Liver (tissue), 2 donors: Measurements from ENCODE around the gene MAP1S.

Experiments used
- TF ChIP-seq, protein P1 (sequence below): fragments of 150-350 bp; IDR thresholded peaks from 2 replicates; pipeline ENCODE4 v1.5.1; 2017; ENCODE audit warnings: improper control_type of control experiment, low read depth, low read length; ENCODE audit not compliant: missing input control
- TF ChIP-seq, protein P2 (sequence below): IDR thresholded peaks from 2 replicates; pipeline ENCODE4 v1.6.1; 2016; ENCODE audit warnings: antibody characterized with exemption, mild to moderate bottlenecking
- donor health status: healthy.

DNA sequence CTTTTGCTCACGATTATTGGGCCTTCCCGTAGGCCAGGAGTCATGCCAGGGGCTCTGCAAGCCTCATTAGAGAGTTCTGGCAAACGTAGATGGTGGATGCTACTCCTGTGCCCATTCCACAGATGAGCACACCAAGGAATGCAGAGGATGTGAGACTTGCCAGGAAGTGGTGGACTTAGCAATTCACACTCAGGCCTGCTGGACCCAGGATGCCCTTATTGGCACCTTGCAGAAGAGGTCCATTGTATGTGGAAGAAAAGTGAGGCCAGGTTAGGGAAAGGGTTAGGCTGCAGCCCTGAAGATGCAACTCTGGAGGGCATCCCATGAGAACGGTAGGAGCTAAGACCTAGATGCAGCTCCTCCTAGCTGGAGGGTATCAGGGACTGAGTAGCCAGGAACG is 37.0 kb upstream of the MAP1S start:
- TF ChIP-seq, protein P1, sequence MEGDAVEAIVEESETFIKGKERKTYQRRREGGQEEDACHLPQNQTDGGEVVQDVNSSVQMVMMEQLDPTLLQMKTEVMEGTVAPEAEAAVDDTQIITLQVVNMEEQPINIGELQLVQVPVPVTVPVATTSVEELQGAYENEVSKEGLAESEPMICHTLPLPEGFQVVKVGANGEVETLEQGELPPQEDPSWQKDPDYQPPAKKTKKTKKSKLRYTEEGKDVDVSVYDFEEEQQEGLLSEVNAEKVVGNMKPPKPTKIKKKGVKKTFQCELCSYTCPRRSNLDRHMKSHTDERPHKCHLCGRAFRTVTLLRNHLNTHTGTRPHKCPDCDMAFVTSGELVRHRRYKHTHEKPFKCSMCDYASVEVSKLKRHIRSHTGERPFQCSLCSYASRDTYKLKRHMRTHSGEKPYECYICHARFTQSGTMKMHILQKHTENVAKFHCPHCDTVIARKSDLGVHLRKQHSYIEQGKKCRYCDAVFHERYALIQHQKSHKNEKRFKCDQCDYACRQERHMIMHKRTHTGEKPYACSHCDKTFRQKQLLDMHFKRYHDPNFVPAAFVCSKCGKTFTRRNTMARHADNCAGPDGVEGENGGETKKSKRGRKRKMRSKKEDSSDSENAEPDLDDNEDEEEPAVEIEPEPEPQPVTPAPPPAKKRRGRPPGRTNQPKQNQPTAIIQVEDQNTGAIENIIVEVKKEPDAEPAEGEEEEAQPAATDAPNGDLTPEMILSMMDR: no peak
- TF ChIP-seq, protein P2, sequence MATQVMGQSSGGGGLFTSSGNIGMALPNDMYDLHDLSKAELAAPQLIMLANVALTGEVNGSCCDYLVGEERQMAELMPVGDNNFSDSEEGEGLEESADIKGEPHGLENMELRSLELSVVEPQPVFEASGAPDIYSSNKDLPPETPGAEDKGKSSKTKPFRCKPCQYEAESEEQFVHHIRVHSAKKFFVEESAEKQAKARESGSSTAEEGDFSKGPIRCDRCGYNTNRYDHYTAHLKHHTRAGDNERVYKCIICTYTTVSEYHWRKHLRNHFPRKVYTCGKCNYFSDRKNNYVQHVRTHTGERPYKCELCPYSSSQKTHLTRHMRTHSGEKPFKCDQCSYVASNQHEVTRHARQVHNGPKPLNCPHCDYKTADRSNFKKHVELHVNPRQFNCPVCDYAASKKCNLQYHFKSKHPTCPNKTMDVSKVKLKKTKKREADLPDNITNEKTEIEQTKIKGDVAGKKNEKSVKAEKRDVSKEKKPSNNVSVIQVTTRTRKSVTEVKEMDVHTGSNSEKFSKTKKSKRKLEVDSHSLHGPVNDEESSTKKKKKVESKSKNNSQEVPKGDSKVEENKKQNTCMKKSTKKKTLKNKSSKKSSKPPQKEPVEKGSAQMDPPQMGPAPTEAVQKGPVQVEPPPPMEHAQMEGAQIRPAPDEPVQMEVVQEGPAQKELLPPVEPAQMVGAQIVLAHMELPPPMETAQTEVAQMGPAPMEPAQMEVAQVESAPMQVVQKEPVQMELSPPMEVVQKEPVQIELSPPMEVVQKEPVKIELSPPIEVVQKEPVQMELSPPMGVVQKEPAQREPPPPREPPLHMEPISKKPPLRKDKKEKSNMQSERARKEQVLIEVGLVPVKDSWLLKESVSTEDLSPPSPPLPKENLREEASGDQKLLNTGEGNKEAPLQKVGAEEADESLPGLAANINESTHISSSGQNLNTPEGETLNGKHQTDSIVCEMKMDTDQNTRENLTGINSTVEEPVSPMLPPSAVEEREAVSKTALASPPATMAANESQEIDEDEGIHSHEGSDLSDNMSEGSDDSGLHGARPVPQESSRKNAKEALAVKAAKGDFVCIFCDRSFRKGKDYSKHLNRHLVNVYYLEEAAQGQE: no peak
